Measurements from ENCODE around the gene APEX2.
"Not testable (repeated sequence)": the region's sequence is repeated elsewhere in the genome, so short reads cannot be mapped to it uniquely, and the experiment has no call there.

The APEX2 gene

GRCh38 chrX:54999717-55000598, at the start of gene APEX2:
Gene APEX2 (plus strand): TSS chrX:55000363. CDS start chrX:55000423, 60 bp downstream.
- in situ Hi-C loops (cut with HindIII; ENCODE audit: low sequenced_read_pairs), result no loop called here

GRCh38 chrX:54950730-54951375, 49.3 kb upstream of the APEX2 start:
- in situ Hi-C loops (cut with HindIII; ENCODE audit: low sequenced_read_pairs), result no loop called here

- in situ Hi-C loops (cut with HindIII; ENCODE audit: low sequenced_read_pairs), result no loop called here
Measured at GRCh38 chrX:54961750-54962149, 38.4 kb upstream of the APEX2 start.

GRCh38 chrX:54964766-54965497, 35.2 kb upstream of the APEX2 start:
- in situ Hi-C loops (cut with HindIII; ENCODE audit: low sequenced_read_pairs), result no loop called here

GRCh38 chrX:54977387-54977786, 22.8 kb upstream of the APEX2 start:
- in situ Hi-C loops (cut with HindIII; ENCODE audit: low sequenced_read_pairs), result no loop called here

- in situ Hi-C loops (cut with HindIII; ENCODE audit: low sequenced_read_pairs), result no loop called here
Measured at GRCh38 chrX:54978448-54978847, 21.7 kb upstream of the APEX2 start.

- in situ Hi-C loops (cut with HindIII; ENCODE audit: low sequenced_read_pairs), result no loop called here
Measured at GRCh38 chrX:54979432-54979831, 20.7 kb upstream of the APEX2 start.

GRCh38 chrX:54980334-54980733, 19.8 kb upstream of the APEX2 start:
- in situ Hi-C loops (cut with HindIII; ENCODE audit: low sequenced_read_pairs), result no loop called here

- in situ Hi-C loops (cut with HindIII; ENCODE audit: low sequenced_read_pairs), result not testable (repeated sequence)
Measured at GRCh38 chrX:54983306-54983705, 16.9 kb upstream of the APEX2 start.

GRCh38 chrX:54991706-54992105, 8.5 kb upstream of the APEX2 start:
- in situ Hi-C loops (cut with HindIII; ENCODE audit: low sequenced_read_pairs), result no loop called here

GRCh38 chrX:54992911-54993622, 7.1 kb upstream of the APEX2 start:
- in situ Hi-C loops (cut with HindIII; ENCODE audit: low sequenced_read_pairs), result no loop called here

GRCh38 chrX:54994099-54994498, 6.1 kb upstream of the APEX2 start, which contains the start of gene PFKFB1:
Gene PFKFB1 (minus strand): TSS chrX:54994188. CDS start chrX:54994007, 181 bp downstream.
- in situ Hi-C loops (cut with HindIII; ENCODE audit: low sequenced_read_pairs), result no loop called here

- in situ Hi-C loops (cut with HindIII; ENCODE audit: low sequenced_read_pairs), result no loop called here
Measured at GRCh38 chrX:54994668-54995351, 5.4 kb upstream of the APEX2 start.

- in situ Hi-C loops (cut with HindIII; ENCODE audit: low sequenced_read_pairs), result no loop called here
Measured at GRCh38 chrX:54995621-54996020, 4.5 kb upstream of the APEX2 start.

- in situ Hi-C loops (cut with HindIII; ENCODE audit: low sequenced_read_pairs), result no loop called here
Measured at GRCh38 chrX:55004231-55004630, 4.1 kb downstream of the APEX2 start.

GRCh38 chrX:55005256-55005655, 5.1 kb downstream of the APEX2 start:
- in situ Hi-C loops (cut with HindIII; ENCODE audit: low sequenced_read_pairs), result no loop called here

GRCh38 chrX:55006827-55007621, 6.9 kb downstream of the APEX2 start:
- in situ Hi-C loops (cut with HindIII; ENCODE audit: low sequenced_read_pairs), result no loop called here

GRCh38 chrX:55007656-55008055, 7.5 kb downstream of the APEX2 start:
- in situ Hi-C loops (cut with HindIII; ENCODE audit: low sequenced_read_pairs), result no loop called here

- in situ Hi-C loops (cut with HindIII; ENCODE audit: low sequenced_read_pairs), result no loop called here
Measured at GRCh38 chrX:55008571-55009358, 8.6 kb downstream of the APEX2 start.

All from endothelial cell of hepatic sinusoid (primary cell).